GM18517 (cell line): ENCODE measurements around the gene LMLN.
"Not testable (repeated sequence)": the region's sequence is repeated elsewhere in the genome, so short reads cannot be mapped to it uniquely, and the experiment has no call there.

ENCODE experiments used
- ATAC-seq: cut with Tn5 transposase; IDR thresholded peaks from one replicate; pipeline ENCODE4 v1.9.1; 2021; ENCODE audit warnings: mild to moderate bottlenecking, moderate library complexity; ENCODE audit not compliant: unreplicated experiment

LMLN gene, protein sequence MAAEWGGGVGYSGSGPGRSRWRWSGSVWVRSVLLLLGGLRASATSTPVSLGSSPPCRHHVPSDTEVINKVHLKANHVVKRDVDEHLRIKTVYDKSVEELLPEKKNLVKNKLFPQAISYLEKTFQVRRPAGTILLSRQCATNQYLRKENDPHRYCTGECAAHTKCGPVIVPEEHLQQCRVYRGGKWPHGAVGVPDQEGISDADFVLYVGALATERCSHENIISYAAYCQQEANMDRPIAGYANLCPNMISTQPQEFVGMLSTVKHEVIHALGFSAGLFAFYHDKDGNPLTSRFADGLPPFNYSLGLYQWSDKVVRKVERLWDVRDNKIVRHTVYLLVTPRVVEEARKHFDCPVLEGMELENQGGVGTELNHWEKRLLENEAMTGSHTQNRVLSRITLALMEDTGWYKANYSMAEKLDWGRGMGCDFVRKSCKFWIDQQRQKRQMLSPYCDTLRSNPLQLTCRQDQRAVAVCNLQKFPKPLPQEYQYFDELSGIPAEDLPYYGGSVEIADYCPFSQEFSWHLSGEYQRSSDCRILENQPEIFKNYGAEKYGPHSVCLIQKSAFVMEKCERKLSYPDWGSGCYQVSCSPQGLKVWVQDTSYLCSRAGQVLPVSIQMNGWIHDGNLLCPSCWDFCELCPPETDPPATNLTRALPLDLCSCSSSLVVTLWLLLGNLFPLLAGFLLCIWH

DNA sequence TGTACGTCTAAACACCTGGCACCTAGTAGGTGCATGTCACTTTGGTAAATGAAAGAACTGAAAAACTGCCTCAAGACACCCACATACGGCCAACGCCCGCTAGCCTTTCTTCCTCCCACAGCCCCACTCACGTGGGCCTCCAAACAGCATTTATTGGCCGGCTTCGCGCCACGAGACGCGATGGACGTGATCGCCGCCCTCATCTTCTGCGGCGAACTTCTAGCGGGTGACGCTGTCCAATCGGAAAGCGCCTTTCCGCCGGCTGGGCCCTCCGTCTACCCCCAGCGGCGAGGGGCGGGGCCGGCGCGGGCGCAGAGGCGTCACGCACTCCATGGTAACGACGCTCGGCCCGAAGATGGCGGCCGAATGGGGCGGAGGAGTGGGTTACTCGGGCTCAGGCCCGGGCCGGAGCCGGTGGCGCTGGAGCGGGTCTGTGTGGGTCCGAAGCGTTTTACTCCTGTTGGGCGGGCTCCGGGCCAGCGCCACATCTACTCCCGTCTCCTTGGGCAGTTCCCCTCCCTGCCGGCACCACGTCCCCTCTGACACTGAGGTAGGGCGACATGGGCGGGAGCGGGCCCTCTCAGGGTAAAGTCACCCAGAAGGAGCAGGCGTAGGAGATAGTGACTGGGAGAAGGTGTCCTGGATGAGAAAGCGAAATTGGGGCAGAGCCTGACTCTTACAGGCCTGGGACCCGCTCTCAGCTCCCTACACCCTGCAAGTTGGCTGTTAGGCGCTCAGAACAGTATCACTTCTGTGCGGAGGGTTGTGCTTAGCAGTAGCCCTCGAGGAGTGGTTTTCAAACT is at the start of gene LMLN:
Gene LMLN (plus strand): TSS at position 327 of the 803 bp plus-strand sequence. CDS start 29 bp downstream, at position 356.
- peak; percentile 95 for ATAC-seq

DNA sequence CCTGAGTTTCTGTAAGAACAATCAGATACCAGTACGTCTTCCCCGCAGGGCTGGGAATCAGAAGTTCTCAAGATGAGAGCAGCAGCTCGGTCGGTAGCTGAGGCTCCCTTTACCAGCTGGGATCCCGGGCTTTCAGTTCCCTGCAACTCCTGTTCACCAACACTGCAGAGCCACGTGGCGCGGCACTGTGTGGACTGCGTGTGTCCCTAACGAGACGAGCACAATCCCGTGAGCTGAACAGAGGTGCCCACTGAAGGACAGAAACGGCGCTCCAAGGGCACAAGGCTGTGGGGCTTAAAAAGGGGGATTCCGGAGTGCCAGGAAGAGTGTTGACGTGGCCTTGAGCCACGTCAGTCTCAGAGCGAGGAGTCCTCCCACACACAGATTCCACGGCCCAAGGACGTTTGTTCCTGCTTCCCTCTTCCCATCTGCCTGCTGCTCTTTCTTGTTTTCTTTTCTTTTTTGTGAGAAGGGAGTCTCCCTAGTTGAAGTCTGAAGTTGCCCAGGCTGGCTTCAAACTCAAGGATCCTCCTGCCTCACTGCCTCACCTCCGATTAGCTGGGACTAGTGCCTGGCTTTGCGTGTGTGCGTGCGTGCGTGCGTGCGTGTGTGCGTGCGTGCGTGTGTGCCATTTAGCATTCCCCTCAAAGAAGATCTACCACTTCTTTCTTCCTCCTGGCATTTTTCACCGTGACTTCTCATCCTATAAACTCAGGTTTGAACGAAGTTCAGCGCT is 47.1 kb upstream of the LMLN start:
- no peak for ATAC-seq

DNA sequence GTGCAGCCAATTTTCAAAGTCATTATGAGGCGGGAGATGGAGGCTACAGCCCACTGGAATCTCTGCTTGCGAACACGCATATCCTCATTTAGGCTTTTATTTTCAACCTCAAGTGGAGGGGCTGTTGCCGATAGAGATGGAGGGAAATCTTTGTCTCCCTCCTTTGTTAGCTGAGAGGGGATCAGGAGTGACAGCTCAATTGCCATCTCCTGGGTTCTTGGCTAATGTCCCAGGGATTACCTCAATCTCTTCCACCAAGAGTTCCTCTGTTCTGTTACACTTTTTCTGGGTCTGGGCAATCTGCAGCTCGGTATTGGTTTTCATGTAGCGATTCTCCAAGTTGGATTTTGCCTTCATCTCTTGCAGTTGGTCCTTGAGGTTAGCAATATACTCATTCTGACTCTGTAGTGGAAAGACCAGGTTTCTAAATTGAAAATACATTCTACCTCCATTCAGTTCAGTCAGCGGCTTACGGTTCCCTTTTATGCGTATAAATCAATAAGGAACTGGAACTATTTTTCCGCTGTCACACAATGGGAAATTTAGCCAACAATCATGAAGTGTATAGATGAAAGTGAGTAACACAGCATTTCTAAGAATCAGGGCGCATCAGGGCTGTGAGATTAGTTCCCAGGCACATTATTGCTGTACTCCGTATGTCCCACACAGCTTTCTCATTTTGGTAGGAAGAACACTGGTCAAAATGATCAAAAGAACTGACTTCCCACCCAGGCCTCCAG is 46.2 kb upstream of the LMLN start:
- ATAC-seq, result no peak

DNA sequence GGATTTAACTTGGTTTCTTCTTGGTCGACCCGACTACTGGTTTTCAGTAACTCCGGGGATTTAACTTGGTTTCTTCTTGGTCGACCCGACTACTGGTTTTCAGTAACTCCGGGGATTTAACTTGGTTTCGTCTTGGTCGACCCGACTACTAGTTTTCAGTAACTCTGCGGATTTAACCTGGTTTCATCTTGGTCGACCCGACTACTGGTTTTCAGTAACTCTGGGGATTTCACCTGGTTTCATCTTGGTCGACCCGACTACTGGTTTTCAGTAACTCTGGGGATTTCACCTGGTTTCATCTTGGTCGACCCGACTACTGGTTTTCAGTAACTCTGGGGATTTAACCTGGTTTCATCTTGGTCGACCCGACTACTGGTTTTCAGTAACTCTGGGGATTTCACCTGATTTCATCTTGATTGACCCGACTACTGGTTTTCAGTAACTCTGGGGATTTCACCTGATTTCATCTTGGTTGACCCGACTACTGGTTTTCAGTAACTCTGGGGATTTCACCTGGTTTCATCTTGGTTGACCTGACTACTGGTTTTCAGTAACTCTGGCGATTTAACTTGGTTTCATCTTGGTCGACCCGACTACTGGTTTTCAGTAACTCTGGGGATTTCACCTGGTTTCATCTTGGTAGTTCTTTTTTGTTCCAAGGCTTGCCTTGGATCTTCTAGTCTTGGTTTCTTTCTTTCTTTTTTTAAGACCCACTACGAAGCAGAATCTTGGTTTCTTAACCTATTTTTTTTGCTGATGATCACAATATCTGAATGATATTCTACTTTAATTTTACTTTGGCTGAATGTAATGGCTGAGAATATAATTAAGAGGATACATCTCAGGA is 38.4 kb upstream of the LMLN start:
- ATAC-seq, result not testable (repeated sequence)

DNA sequence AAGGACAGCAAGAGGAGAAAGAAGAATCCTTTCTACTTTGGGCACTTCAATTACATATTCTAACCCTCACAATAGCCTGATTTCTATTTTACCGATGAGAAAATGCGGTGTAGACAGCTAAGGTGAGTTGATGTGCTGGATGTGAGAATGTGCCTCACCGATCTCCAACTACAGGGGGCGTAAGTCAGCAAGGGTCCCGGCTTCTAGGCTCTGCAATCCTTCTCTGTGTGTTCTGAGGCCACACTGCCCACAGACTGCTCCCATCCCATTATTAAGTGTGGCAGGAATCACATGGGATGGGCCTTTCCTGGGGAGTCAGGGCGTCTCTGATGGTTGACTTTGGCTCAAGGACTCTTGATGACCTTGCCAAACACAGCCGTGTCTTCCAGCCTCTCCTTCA is 33.6 kb upstream of the LMLN start:
- ATAC-seq, result no peak

DNA sequence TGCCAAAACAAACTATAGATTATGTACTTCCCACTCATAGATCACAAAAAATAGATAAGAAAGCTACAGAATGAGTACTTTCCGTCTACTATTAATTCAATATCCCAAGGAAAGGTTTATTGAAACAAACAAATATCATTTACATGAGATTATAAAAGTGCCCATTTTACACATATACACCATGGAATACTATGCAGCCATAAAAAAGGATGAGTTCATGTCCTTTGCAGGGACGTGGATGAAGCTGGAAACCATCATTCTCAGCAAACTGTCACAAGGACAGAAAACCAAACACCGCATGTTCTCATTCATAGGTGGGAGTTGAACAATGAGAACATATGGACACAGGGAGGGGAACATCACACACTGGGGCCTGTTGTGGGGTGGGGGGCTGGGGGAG is 32.4 kb upstream of the LMLN start:
- ATAC-seq, result not testable (repeated sequence)

DNA sequence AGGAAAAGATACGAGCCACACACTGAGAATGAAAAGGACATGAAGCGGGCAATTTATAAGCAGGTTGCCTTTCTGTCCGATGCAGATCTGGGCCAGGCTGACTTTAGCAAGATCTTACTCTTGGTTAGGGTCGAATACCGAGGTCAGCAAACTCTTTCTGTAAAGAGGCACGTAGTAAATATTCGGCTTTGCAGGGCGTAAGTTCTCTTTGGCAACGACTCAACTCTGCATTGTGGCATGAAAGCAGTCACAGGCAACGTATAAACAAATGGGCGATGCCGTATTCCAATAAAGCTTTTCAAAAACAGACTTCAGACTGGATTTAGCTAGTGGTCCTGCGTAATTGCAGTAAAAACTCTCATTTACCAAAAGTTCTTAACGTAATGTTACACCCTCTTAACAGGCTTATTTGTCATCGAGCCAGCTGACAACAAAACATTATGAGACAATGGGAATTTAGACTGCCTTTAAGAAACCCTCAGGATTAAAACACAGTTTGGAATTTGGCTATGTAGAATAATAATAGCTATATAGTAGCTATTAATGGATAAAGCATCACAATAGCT is 23.1 kb upstream of the LMLN start:
- ATAC-seq, result no peak

DNA sequence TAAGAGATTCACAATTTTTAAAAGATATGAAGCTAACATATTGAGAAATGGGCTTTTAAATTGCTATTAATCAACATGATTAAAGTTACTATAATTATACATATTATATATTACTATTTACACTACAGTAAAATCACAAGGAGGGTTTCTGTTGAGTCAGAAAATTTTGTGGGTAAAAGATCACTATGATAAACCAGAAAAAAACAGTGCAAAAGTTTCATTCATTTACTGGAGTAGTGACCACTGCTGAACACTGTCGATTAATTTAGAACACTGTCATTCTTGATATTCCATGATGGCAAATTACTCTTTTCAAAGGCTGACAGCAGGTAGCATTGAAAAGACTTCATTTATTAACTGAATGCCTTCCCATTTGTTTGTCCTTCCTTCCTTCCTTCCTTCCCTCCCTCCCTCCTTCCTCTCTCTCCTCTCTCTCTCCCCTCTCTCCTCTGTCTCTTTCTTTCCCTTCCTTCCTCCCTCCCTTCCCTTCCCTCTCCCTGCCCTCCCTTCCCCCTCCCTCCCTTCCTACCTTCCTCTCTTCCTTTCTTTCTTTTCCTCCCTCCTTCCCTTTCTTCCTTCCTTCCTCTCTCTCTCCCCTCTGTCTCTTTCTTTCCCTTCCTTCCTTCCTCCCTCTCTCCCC is 19.2 kb upstream of the LMLN start:
- ATAC-seq, result no peak

DNA sequence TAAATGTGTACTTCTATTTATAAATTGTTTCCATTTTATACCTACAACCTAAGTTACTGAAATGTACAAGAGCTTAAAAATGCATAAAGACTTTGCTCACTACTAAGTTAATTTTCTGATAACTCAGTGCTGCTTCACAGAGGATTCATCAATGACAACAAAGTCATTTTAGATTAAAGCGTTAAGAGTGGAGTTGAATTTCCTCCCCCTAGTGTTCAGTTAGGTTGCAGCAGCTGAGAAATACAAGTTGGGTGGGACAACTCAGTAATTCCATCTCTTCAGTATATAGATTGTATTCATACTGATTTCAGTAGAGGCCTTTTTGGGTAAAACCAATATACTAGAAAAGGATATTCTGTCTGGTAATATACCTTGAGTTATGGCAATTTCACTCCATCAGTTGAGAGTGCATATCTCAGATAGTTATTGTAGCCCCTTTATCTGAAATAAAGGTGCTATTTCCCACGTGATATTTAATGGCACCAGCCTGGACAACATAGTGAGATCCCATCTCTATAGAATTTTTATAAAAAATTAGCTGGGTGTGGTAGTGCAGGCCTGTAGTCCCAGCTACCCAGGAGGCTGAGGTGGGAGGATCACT is 17.0 kb upstream of the LMLN start:
- peak; percentile 64 for ATAC-seq

DNA sequence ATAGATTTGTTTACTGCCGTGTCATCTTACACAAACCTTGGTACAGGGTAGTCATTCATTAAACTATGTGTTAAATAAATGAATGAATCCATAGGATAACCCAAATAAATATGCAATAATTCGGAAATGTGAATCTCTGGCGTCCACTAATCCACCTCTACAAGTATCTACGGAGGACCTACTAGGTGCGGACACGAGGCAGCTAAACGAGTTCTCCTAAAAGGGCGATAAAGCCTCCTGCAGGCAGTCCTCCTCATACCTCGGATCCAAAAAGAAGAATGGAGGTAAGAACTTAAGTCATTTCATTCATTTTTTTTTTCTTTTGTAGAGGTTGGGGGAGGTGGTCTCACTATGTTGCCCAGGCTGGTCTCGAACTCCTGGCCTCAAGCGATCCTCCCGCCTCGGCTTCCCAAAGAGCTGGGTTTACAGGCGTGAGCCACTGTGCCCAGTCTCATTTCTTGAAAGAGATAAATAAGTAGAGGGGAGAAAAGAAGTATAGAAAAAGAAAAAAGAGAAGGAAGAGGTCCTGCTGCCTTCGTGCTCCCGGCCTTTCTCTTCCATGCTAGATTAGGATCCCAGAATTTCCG is 10.7 kb upstream of the LMLN start:
- peak; percentile 8 for ATAC-seq

DNA sequence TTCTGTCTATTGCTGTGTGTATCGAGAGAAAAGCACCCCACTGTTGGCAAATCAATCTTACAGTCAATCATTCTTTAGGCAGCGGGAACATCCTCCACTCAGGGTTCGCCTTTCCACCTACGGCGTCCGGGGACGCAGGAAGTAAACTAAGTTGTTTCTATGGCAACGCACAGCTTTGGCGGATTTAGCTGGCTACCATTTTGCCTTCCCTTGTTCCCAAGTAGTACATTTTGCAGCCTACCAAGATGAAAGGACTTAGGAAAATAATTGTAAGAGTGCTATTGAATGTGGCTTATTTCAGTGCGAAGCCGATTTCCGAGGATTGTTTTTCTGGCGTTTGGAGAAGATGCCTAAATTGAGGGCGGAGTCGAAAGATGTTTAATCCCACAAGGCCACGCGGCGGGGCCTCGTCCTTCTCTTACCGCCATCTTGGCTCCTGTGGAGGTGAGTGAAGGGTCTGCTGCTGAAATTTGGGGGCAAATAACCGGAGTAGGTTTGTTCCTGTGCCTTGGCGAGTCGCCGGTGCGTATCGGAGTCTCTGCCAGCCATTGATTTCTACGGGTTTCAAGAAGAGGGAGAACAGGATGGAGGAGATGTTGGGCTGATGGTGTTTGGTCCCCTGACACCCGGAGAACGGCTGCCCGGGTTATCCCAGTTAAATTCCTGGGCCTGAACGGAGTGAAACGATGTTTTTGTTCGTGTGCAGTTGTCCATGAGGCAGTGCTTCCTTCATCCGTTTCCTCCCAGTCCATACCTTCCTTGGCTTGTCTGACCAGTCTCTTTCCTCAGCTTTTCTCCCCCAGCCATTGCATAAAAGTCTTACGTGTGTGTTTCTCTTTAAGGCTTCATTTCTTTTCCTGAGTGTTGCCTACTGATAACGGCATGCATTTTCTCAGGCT is 10.0 kb upstream of the LMLN start, which contains the start of gene RPL35A:
Gene RPL35A (plus strand): TSS at position 413 of the 899 bp plus-strand sequence. CDS start 778 bp downstream, outside the sequence.
- peak; percentile 90 for ATAC-seq

DNA sequence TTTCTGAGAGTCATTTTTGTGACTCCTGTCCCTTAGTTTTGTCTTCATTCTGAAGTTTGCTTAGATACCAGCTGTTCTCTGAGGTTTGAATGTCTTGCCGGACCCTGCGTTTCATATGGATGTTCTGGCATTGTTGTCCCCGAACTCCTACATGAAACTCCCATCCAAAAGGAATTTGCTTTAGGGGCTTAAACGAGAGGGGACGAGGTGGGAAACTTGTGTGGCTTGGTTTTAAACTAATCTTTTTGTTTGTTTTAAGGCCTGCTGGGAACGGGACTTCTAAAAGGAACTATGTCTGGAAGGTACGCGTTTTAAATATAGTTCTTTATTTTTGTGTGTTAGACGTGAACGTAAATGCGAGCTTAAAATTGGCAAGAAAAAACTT is 9.3 kb upstream of the LMLN start:
- ATAC-seq, result no peak

DNA sequence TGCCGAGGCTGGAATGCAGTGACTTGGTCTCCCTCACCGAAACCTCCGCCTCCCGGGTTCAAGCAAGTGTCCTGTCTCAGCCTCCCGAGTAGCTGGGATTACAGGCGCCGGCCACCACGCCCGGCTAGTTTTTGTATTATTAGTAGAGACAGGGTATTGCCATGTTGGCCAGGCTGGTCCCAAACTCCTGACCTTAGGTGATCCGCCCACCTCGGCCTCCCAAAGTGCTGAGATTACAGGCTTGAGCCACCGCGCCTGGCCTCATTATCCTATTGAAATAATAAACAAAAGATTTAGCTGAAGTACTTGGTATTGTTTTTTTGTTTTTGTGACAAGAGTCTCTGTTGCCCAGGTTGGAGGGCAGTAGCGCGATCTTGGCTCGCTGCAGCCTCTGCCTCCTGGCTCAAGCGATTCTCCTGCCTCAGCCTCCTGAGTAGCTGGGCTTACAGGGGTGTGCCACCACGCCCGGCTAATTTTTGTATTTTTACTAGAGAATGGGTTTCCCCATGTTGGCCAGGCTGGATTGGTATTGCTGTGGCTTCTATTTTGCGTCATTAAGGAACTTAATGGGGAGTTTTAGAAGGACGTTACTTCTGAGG is 8.5 kb upstream of the LMLN start:
- ATAC-seq, result no peak

DNA sequence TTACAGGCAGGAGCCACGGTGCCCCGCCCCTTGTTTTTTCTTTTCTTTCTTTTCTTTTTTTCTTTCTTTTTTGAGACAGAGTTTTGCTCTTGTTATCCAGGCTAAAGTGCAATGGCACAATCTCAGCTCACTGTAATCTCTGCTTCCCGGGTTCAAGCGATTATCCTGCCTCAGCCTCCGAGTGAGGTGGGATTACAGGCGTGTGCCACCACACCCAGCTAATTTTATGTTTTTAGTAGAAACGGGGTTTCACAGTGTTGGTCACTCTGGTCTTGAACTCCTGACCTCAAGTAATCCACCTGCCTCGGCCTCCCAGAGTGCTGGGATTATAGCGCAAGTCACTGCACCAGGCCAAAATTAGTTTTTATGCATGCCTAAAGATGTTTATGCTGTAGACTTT is 7.6 kb upstream of the LMLN start:
- no peak for ATAC-seq

DNA sequence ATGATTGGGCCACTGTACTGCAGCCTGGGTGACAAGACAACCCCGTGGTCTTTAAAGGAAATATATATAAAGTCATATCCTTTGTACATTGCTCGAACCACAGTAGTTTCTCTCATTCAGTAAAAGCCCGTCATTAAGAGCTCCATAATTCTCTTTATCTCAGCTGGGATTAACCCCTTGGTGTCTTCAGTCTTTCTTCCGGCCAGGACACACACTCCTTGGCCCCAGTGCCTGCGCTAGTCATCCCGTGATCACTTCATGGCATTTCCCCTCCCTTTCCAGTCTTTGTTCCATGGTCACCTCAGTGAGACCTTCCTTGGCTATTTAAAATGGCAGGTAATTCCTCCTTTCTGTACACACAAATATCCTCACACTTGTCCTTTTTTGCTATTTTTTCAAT is 6.7 kb upstream of the LMLN start:
- no peak for ATAC-seq

DNA sequence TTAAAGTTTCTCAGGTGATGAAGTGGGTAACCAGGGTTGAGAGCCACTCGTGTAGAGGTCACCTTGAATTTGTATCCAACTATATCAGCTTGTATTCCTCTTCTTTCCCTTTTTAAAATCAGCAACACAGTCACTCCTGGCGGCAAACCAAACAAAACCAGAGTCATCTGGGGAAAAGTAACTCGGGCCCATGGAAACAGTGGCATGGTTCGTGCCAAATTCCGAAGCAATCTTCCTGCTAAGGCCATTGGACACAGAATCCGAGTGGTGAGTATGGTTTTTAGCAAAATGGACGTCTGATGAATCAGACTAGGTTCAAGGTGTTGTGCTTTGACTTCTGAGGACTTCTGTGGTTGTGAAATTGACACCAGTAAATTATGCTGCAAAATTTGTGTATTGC is 6.1 kb upstream of the LMLN start:
- no peak for ATAC-seq
